ENCODE data around the gene FGFR3. TPM values are rescaled to one million over a fixed set of nuclear protein-coding genes. Genes with fewer than 3 reads are reported as not detected.

Gene FGFR3
- total and polyA plus RNA-seq, 2 of the 8 experiments (the other 6 are each of a cell fraction or from before 2014, with no cell fraction given) = 9.0 to 19.5 TPM

- Histone ChIP-seq H3K27ac (ENCODE audit: low read depth, low read length) (no peak overlapping the region), H2BK20ac (ENCODE audit: low read length) (no peak overlapping the region; the same call in 1 of the 2 replicates), H3K14ac (ENCODE audit: insufficient read length) (no peak overlapping the region), H4K20me1 (replicated peaks in 1 of 2; ENCODE audit: control insufficient read depth in 1 of 2, insufficient read depth in 2 of 2, low read length in 2 of 2) (no peaks in the 10 kb centered on the region), H3K79me1 (ENCODE audit: low read depth, low read length) (no peaks in the 10 kb centered on the region; the same call in 1 of the 2 replicates), H3K9me3 (ENCODE audit: insufficient read depth in 2 of 2, low read depth in 1 of 2, low read length in 1 of 2) (no peaks in the 10 kb centered on the region), H3K18ac (ENCODE audit: extremely low read depth, low read length) (peak overlapping the region; percentile 78), H4K5ac (ENCODE audit: insufficient read length, low read depth, low read length) (no peak overlapping the region), H2BK15ac (ENCODE audit: low read length) (peak overlapping the region; percentile 92; the same call in 1 of the 2 replicates), H4K8ac (ENCODE audit: extremely low read depth, insufficient read depth, low read length) (no peak overlapping the region), H3K79me2 (ENCODE audit: control insufficient read depth in 1 of 2, insufficient read depth in 2 of 2, low read length in 2 of 2) (no peaks in the 10 kb centered on the region), H4K91ac (replicated peaks; ENCODE audit: insufficient read length, low read length) (no peak overlapping the region), H2AFZ (ENCODE audit: low read length) (no peak overlapping the region), H3K4me2 (ENCODE audit: insufficient read depth in 1 of 2, low read depth in 2 of 2, low read length in 2 of 2) (no peak overlapping the region), H3K4me1 (replicated peaks in 1 of 4; ENCODE audit: control insufficient read depth in 3 of 4, insufficient read depth in 4 of 4, low read length in 3 of 4) (peaks cover 0 to 27% (median 22%) of the 10 kb centered on the region in 4 experiments; a peak in 6 of 7 replicates), H2BK5ac (ENCODE audit: low read depth, low read length) (peak overlapping the region; percentile 71; the same call in 1 of the 2 replicates), H3K4me3 (ENCODE audit: extremely low read depth in 1 of 4, insufficient read depth in 2 of 4, low read depth in 3 of 4, low read length in 4 of 4) (no peak overlapping the region), H3K23me2 (ENCODE audit: low read depth, low read length) (no peaks in the 10 kb centered on the region), H3K56ac (replicated peaks; ENCODE audit: insufficient read length, low read depth, low read length) (no peak overlapping the region), H2BK120ac (replicated peaks; ENCODE audit: low read depth, low read length) (no peak overlapping the region), H2AK5ac (ENCODE audit: low read depth, low read length) (peak overlapping the region; percentile 90; the same call in 1 of the 2 replicates), H3K9ac (replicated peaks in 1 of 4; ENCODE audit: extremely low read depth in 1 of 4, low read depth in 3 of 4, low read length in 3 of 4) (no peak overlapping the region), H2BK12ac (ENCODE audit: low read depth, low read length) (peak overlapping the region; percentile 93; the same call in 1 of the 2 replicates), H3K4ac (replicated peaks; ENCODE audit: insufficient read length, low read depth, low read length) (peak overlapping the region; percentile 79), H3K23ac (ENCODE audit: insufficient read length) (no peak overlapping the region), H3K27me3 (replicated peaks in 1 of 4; ENCODE audit: control insufficient read depth in 3 of 4, extremely low read depth in 1 of 4, insufficient read depth in 3 of 4, low read length in 3 of 4) (peaks cover 0 to 2% (median 0%) of the 10 kb centered on the region in 4 experiments; a peak in 1 of 7 replicates), H3K36me3 (ENCODE audit: control insufficient read depth in 2 of 4, insufficient read depth in 4 of 4, low read length in 3 of 4) (no peaks in the 10 kb centered on the region)
- ChIA-PET CTCF (ENCODE audit: partially characterized antibody) (interaction anchor here (52.9 to 71.2 kb wide), 2 partner anchors 8 to 15 kb away, joined by 2507 read pairs; partner anchors contain the start of gene FGFR3), POLR2A (ENCODE audit: partially characterized antibody) (interaction anchor here (17.2 kb wide), 1 partner anchor 11 kb away, joined by 170 read pairs; the partner anchor contains the start of gene FGFR3)
- DNase-seq (ENCODE audit: low read depth in 1 of 2, low spot score in 2 of 2) = no peak
- TF ChIP-seq SIRT6 (IDR thresholded peaks at IDR 0.05; ENCODE audit: low read length) = no peak
- no peak for TF ChIP-seq SAP30 (IDR thresholded peaks at IDR 0.05; ENCODE audit: insufficient read depth, insufficient replicate concordance, low read length)
- TF ChIP-seq CREB1 (IDR thresholded peaks at IDR 0.05) = no peak
- TF ChIP-seq TAF7 (optimal IDR thresholded peaks at IDR 0.05; ENCODE audit: borderline replicate concordance, low read depth, low read length) = no peak
- TF ChIP-seq YY1 (IDR thresholded peaks at IDR 0.05; ENCODE audit: low read depth, low read length) = no peak
- no peak for TF ChIP-seq RXRA (IDR thresholded peaks at IDR 0.05; ENCODE audit: insufficient read depth, low read depth, low read length)
- TF ChIP-seq E2F6 (IDR thresholded peaks at IDR 0.05) = no peak
- no peak for FAIRE-seq
- 91% methylated on average over 14 of the region's 14 CpGs; no CpG with 5 or more reads in 1 of the 2 experiments for WGBS, 2 experiments (ENCODE audit: extremely low coverage in 1 of 2, insufficient coverage in 1 of 2, insufficient read length in 1 of 2, insufficient replicate concordance in 2 of 2, low coverage in 1 of 2, low lambda C conversion rate in 2 of 2, missing lambda C conversion rate in 1 of 2)
Measured at GRCh38 chr4:1780435-1780834, 12.7 kb upstream of the FGFR3 start.

Measured in H1 (cell line).